DMS153 (cell line): ENCODE data around the gene SOCS3.

Experiments
- DNase-seq: peaks from one replicate; lab custom pipeline; 2025; lab: John Stamatoyannopoulos, UW

SOCS3 gene

DNA sequence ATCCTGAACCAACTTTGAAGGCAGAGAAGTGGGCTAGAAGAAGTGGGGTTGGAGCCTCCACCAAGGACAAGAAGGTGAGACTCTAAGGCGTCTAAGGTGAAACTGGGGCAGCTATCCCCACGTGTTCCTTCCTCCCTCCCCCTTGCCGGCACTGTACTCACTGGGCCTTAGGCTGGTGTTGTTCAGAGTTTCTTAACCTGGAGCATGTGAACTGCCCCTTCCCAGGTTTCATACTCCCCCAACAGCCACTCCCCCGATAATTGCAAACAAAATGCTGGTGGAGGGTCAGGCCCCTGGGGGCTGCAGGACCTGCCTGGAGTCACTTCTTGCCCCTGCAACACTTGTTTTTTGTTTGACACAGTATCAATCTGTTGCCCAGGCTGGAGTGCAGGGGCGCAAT is 7.3 kb upstream of the SOCS3 start:
- no peak for DNase-seq

DNA sequence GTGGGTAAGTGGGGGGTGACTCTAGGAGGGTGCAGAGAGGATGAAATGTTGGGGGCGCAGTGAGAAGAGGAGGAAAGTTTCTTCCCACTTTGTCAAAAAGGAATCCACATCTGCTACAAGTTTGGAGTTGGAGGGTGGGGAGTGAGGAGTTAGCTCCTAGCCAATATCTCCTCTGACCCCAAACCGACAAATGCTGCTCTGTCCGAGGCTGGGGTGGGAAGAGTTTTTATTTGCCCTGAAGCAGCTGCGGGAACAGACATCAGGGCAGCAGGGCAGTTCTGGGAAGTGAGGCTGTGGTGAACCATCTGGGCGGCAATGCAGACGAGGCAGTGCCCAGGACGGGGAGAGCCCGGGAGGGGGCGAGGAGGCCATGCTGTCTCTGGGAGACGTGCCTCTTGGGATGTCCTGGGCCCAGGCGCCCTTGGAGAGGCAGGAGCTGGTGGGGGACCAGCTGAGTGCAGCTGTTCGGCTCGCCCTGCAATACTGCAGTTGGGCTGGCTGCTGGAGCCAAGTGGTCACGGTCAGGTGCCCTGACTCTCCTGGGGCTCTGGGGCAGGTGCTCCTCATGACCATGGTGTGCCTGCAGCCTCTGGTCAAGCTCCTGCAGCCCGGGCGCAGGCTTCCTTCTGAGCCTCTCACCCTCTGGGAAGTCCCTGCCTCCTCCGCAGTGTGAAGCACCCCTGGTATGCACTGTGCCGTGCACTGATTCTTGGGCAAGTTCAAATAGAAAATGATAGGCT is 6.4 kb upstream of the SOCS3 start:
- DNase-seq: no peak

DNA sequence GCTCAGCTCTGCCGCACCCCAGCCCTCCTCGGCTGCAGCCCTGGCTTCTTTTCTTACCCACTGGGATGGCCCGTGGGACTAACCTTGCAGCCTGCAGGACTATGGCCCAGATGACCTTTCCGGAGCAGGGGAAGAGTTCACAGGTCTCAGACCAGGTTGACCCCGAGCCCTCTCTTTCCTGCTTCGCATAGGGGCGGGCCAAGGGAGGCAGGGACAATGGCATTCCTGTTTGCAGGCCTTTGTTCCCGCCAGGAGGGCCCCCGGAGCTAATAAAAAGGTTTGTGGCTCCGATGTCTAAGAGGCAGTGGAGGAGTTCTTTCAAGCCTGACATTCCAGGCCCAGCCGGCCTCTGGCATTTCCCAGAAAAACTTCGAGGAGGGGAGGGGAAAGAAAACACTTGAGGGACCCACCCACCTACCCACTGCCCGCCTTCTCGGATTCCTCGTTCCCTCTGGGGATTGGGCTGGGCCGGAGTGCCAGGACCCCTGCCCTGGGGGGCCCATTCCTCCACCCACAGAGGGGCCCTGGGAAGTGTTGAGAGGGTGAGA is 5.8 kb upstream of the SOCS3 start:
- DNase-seq: no peak

DNA sequence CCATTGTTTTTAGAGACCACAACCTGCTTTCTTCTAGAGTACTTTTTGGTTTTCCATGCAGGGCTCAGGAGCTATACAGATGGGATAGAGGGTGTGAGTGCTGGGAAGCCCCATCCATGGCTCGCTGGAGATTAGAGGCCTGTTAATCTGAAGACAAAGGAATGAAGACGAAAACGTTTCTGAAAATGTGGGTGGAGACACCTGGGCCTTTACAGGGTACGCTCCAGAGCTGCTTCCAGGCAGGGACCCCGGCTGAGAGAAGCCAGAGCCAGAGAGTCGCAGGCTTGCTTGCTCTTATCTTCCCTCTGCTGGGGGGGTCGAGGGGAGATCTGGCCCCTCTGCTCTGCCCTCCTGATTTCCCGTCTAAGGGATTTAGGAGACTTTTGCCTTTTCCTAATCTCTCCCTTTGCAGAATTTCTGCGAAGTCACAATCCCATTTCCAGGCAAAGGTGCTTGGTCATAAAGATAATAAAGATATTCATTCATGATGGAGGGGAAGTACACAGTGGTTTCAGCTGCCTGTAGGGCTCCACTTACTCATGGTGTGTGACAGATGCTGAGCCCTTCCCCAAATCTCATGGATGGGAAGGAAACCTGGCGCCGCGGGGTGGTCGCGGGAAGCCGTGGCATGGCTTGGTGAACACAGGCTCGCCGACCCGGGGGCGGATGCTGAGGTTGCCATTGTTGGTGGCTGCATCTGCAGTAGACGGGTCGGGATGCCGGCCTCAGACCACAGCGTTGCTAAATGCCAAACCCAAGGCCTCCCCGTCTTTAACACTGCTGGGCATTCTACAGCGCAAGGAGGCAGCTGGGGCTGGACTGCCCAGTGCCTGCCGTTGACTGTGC is 4.8 kb upstream of the SOCS3 start:
- no peak for DNase-seq

GRCh38 chr17:78362671-78363070 is 2.8 kb upstream of the SOCS3 start:
- no peak for DNase-seq

DNA sequence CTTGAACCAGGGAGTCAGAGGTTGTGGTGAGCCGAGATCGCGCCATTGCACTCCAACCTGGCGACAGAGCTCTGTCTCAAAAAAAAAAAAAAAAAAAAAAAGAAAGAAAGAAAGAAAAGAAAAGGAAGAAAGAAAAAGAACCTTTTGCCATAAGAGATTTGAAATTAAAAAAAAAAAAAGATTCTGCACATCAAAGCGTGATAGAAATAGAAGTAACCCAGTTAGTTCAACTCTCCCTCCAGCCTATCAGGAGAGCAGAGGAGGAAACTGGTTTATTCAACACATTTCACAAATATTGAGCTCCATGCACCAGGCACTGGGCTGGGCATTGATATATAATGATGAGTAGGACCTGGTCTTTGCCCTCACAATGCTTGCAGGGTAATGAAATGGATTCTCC is 2.4 kb upstream of the SOCS3 start:
- no peak for DNase-seq

DNA sequence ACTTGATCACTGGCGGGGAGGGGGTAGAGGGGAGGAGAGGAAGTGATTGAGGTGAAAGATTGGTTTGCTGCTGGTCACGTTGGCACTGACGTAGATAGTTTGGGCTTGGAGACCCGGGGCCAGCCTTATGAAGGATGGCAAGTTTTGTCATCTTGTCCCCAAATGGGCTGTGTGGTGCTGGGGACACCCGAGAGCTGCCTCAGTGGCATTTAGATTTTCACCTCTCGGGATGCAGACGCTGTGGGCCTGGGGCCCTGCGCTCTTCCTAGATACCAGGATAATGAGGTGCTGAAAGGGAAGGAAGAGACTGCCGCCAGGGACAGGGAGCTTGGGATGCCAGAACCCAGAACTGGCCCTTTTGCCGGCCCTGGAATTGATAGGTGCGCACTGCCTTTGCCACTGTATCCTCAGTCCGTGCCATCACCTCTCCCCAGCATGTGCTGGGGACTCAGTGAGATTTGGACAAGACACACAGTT is 1.4 kb upstream of the SOCS3 start:
- DNase-seq: no peak

DNA sequence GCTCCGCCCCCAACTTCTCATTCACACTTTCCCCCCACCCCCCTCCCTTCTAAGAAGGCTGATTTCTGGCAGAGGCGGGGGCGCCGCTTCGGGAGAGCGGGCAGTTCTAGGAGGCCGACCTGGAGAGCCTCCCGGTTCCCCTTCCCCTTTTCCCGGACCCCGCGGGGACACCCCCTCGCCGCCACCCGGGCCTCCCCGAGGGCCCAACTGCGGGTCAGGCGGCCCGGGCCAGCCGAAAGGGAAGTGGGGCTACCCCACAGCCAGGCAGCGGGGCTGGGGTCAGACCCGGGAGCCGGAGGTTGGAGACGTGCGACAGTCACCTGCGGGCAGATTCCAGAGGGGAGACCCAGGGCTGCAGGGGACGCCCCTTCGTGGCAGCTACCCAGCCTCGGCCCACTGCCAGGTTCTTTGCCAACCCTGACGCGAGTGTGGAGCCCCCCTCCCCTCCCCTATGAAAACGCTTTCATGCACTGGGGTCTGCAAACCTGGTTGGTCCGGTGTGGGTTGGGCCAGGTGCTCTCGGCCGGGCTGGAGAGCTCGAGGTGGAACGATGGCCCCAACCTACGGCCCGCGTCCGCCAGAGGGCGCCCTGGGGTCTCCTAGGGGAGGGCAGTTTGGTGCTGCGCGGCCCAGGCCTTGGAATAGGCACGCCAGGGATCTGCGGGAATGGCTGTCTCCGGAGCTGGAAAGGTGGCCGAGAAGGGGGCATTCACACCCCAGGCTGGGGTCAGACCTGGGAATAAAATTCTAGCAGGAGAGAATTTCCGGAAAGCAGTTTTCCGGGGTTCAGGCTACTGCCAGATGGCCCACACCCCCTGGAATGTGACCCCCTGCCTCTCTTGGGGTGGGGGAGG is 721 bp upstream of the SOCS3 start:
- DNase-seq: peak; percentile 68

- no peak for DNase-seq
These were observed 418 bp downstream of the SOCS3 start for GRCh38 chr17:78359321-78359996.

DNA sequence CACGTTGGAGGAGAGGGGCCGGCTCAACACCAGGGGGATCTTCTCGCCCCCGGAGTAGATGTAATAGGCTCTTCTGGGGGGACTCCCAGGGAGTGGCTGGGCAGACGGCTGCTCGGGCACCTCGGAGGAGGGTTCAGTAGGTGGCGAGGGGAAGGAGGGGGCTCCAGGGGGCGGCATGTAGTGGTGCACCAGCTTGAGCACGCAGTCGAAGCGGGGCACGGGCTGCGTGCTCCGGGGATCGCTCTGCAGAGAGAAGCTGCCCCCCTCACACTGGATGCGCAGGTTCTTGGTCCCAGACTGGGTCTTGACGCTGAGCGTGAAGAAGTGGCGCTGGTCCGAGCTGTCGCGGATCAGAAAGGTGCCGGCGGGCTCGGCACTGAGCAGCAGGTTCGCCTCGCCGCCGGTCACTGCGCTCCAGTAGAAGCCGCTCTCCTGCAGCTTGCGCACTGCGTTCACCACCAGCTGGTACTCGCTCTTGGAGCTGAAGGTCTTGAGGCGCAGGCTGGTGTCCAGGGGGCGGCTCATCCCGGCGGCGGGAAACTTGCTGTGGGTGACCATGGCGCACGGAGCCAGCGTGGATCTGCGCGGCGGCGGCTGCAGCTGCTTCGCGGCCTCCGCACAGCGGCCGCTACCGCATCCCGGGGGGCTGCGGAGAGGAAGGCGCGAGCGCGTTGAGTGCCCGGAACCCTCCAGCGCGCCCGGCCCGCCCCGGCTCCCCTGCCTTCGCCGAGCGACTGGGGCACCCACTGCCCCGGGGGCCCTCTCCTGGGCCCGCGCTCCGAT is 1.1 kb downstream of the SOCS3 start:
- no peak for DNase-seq

- no peak for DNase-seq
These were observed 2.0 kb downstream of the SOCS3 start for GRCh38 chr17:78357672-78358537.

DNA sequence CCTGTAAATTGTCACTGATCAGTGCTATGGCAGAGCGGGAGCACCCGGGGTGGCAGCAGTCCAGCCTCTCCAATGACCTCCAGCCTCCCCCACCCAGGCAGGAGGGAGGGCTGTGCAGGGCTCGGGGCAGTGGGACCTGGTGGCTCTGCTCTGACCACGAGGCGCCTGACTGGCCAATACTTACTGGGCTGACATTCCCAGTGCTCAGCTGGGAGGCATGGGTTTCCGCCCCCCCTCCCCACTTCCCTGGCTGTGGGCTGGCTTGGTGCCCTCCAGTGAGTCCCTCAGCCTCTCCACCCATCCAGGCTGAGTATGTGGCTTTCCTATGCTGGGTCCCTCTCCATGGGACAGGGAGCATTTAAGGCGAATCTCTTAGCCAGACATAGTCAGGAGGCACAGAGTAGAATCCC is 2.7 kb downstream of the SOCS3 start:
- no peak for DNase-seq

GRCh38 chr17:78356101-78356713 is 3.7 kb downstream of the SOCS3 start:
- no peak for DNase-seq

- no peak for DNase-seq
These were observed 4.2 kb downstream of the SOCS3 start for GRCh38 chr17:78355701-78356100.

DNA sequence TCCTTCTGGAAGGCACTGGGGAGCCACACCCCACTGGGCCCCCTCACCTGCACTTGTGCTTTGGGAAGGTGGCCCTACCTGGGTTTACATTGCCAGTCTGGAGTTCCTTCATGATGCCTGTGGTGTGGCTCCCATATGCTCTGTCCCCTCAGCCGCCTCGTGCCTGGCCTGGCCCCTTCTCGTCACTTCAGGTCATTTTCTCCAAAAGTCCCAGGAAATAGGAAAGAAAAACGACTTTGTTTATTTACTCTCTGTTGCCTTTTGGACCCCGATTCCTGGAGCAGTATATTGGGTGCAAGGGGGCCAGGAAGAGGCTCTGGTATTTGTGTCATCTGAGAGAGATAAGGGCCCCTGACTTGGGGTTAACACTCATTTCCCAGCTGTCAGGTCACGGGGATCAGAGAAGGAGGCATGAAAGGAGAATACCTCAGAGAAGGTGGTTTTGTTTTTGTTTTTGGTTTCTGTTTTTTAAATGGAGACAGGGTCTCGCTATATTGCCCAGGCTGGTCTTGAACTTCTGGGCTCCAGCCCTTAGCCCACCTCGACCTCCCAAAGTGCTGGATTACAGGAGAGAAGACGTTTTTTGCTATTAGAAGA is 4.7 kb downstream of the SOCS3 start:
- DNase-seq: no peak

- no peak for DNase-seq
These were observed 6.0 kb downstream of the SOCS3 start for GRCh38 chr17:78353834-78354233.

GRCh38 chr17:78351449-78352006 is 8.3 kb downstream of the SOCS3 start:
- DNase-seq: no peak

GRCh38 chr17:78349891-78350642 is 9.8 kb downstream of the SOCS3 start:
- no peak for DNase-seq
